Measurements from ENCODE around the gene MS4A2.

DNA sequence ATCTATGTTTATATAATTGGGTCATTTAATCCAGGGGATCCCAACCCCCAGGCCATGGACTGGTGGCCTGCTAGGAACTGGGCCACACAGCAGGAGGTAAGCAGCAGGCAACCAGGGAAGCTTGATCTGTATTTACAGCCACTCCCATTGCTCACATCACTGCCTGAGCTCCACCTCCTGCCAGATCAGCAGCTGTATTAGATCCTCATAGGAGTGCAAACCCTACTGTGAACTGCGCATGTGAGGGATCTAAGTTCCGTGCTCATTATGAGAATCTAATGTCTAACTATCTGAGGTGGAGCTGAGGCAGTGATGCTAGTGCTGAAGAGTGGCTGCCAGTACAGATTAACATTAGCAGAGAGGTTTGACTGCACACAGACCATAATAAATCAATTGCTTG lies 32.8 kb downstream of the MS4A2 start:
- TF ChIP-seq GATA3 (IDR thresholded peaks at IDR 0.05; ENCODE audit: low read depth, low read length): no peak
- no peak for TF ChIP-seq GATA2 (IDR thresholded peaks at IDR 0.05; ENCODE audit: low read depth, low read length)

All from SH-SY5Y (cell line).